ENCODE data around the gene UNKL.

The UNKL gene

GRCh38 chr16:1366060-1366711 is 48.3 kb downstream of the UNKL start:
- TF ChIP-seq CTCF (conservative IDR thresholded peaks at IDR 0.05; ENCODE audit: low read depth, low read length), result no peak
- DNase-seq (ENCODE audit: low read depth), result no peak
- H3K4me3 ChIP-seq (ENCODE audit: low read length), result no peak overlapping the region

DNA sequence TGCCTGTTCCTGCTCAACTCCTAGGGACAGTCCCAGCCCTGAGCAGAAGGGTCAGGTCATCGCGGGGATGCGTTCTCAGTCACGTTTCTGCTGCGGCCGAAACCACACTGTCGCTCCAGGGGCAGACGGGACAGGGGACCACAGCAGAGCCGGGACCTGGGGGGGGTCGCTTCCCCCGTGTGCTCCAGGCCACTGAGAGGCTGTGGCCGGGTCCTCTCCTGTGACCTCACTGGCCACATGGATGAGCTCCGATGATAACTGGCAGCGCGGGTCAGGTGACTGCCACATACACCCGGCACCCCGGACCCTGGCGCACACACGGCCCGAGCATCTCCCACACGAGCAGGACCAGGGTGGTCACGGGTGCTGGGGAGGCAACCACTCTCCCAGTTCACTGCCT is 50.0 kb downstream of the UNKL start:
- TF ChIP-seq CTCF (conservative IDR thresholded peaks at IDR 0.05; ENCODE audit: low read depth, low read length), result no peak
- no peak for DNase-seq (ENCODE audit: low read depth)
- no peak overlapping the region for H3K4me3 ChIP-seq (ENCODE audit: low read length)

DNA sequence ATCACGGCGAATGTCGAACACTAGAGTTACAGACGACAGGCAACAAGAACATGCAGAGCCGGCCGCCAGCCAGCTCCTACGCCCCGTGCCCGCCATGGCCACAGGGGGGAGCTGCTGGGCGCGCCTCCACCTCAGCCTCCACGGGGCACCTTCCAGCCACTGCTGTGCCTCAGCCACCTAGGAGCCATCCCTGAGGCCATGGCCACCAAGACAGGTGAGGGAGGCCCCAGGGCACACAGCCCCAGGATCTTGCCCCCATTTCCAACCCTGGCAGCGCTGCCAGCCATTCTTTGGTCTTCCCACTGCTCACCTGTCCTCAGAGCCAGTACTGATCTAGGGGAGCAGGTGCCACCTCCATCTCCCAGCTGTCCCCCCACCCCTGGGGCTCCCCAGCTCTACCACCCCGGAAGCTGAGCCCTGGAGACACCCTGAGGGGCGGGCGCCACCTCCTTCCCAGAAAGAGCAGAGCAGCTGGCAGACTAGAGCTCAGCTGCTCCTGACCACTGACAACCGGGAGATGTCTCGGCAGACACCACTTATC is 50.9 kb downstream of the UNKL start:
- no peak for DNase-seq (ENCODE audit: low read depth)
- no peak overlapping the region for H3K4me3 ChIP-seq (ENCODE audit: low read length)
- peak; percentile 85 for TF ChIP-seq CTCF (conservative IDR thresholded peaks at IDR 0.05; ENCODE audit: low read depth, low read length)

DNA sequence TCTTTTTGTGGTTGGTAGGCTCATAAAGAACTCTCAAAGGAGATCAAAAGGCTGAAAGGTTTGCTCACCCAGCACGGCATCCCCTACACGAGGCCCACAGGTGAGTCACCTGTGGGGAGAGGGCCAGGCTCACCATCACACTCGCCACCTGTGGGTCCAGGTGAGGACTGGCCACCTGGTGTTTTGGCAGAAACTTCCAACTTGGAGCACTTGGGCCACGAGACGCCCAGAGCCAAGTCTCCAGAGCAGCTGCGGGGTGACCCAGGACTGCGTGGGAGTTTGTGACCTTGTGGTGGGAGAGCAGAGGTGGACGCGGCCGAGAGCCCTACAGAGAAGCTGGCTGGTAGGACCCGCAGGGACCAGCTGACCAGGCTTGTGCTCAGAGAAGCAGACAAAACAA is 51.7 kb downstream of the UNKL start:
- no peak overlapping the region for H3K4me3 ChIP-seq (ENCODE audit: low read length)
- no peak for TF ChIP-seq CTCF (conservative IDR thresholded peaks at IDR 0.05; ENCODE audit: low read depth, low read length)
- no peak for DNase-seq (ENCODE audit: low read depth)

- TF ChIP-seq CTCF (conservative IDR thresholded peaks at IDR 0.05; ENCODE audit: low read depth, low read length), result no peak
- H3K4me3 ChIP-seq (ENCODE audit: low read length), result no peak overlapping the region
- DNase-seq (ENCODE audit: low read depth), result no peak
These were observed 52.7 kb downstream of the UNKL start for GRCh38 chr16:1361685-1362360.

DNA sequence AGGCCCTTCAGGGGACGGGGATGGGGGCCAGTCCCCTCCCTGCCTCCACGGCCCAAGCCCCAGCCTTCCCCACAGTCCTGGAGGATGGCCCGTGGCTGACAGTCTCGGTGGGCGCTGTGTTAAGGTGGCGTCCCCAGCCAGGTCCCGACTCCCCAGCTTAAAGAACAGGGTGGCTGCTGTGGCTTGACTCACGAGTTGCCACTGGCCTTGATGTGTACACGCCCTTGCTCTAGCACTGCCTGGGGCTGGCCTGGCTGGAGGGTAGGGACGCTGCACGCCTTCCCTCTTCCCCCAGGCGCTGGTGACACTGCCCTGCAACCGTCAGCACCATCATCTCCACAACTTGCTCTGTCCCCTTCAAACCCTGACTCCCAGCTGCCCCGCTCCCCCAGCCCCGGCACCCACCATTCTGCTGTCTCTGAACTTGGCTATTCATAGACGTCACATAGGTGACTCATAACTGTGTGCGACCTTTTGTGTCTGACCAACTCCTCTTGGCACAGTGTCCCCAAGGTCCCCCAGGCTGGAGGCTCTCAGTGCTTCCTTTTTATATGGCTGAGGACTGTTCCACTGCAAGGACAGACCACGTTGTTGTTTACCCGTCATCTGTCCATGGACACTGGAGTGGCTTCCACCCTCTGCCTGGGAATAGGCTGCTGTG is 56.5 kb downstream of the UNKL start:
- no peak for DNase-seq (ENCODE audit: low read depth)
- no peak for TF ChIP-seq CTCF (conservative IDR thresholded peaks at IDR 0.05; ENCODE audit: low read depth, low read length)
- H3K4me3 ChIP-seq (ENCODE audit: low read length), result no peak overlapping the region
